AG04450 (cell line): Measurements from ENCODE around the gene CD44. TPM values are rescaled to one million over a fixed set of nuclear protein-coding genes. Genes with fewer than 3 reads are reported as not detected.

Source experiments
- CTCF ChIA-PET: fragments of 300-600, 350-600 bp; formaldehyde crosslinking; extraction: SDS; loops from one replicate; lab custom pipeline; 2022; ENCODE audit warnings: antibody characterized with exemption, inconsistent platforms; lab: Charles Lee
- POLR2A ChIA-PET: fragments of 350-600 bp; formaldehyde crosslinking; extraction: SDS; loops from one replicate; lab custom pipeline; 2021; ENCODE audit warnings: antibody characterized with exemption, inconsistent platforms; lab: Yijun Ruan, JAX
- DNase-seq: peaks from one replicate; pipeline ENCODE4 v3.0.0-alpha.2; 2011; ENCODE audit warnings: low read depth, low spot score
- H3K27ac ChIP-seq: one replicate; pipeline ENCODE4 v1.5.1; 2012; ENCODE audit warnings: low read depth, low read length, control low read depth
- H3K27me3 ChIP-seq: one replicate; pipeline ENCODE4 v1.6.0; 2012; ENCODE audit warnings: low read length; ENCODE audit not compliant: control insufficient read depth, insufficient read depth
- H3K4me3 ChIP-seq: 2 replicates; pipeline ENCODE4 v1.5.1; 2011; ENCODE audit warnings: mild to moderate bottlenecking, low read depth, low read length, control low read depth
- H3K9me3 ChIP-seq: 2 replicates; pipeline ENCODE4 v1.5.1; 2012; ENCODE audit warnings: low read length; ENCODE audit not compliant: control insufficient read depth, insufficient read depth
- polyA plus RNA-seq: library from polyadenylated mRNA; depleted of rRNA; stranded (reverse); fragments of >200 nt; gene quantifications from 2 replicates; pipeline ENCODE4 v1.2.3, GENCODE V29; 2011
- TF ChIP-seq, protein P1 (sequence below): IDR thresholded peaks from 2 replicates; pipeline ENCODE4 v1.5.1; 2011; ENCODE audit warnings: low read depth, low read length, control low read depth, inconsistent platforms

The CD44 gene
- polyA plus RNA-seq, 1 experiment = 1,817 TPM

GRCh38 chr11:35237860-35238715 lies 99.1 kb downstream of the CD44 start:
- H3K9me3 ChIP-seq = peaks cover 3% of the 10 kb centered on the region; the same call in 1 of the 2 replicates
- no peak overlapping the region for H3K27ac ChIP-seq
- H3K4me3 ChIP-seq = no peak overlapping the region
- TF ChIP-seq, protein P1, sequence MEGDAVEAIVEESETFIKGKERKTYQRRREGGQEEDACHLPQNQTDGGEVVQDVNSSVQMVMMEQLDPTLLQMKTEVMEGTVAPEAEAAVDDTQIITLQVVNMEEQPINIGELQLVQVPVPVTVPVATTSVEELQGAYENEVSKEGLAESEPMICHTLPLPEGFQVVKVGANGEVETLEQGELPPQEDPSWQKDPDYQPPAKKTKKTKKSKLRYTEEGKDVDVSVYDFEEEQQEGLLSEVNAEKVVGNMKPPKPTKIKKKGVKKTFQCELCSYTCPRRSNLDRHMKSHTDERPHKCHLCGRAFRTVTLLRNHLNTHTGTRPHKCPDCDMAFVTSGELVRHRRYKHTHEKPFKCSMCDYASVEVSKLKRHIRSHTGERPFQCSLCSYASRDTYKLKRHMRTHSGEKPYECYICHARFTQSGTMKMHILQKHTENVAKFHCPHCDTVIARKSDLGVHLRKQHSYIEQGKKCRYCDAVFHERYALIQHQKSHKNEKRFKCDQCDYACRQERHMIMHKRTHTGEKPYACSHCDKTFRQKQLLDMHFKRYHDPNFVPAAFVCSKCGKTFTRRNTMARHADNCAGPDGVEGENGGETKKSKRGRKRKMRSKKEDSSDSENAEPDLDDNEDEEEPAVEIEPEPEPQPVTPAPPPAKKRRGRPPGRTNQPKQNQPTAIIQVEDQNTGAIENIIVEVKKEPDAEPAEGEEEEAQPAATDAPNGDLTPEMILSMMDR = peak; percentile 57
- DNase-seq = no peak
- no peaks in the 10 kb centered on the region for H3K27me3 ChIP-seq
- ChIA-PET POLR2A (no interaction called here), CTCF (interaction anchor here (0.8 to 1.2 kb wide), 4 partner anchors 20 to 725 kb away, joined by 3 to 4 read pairs (median 3); no protein-coding TSS in a partner anchor)

GRCh38 chr11:35238882-35239281 lies 99.9 kb downstream of the CD44 start:
- Histone ChIP-seq H3K27ac (no peak overlapping the region), H3K27me3 (no peaks in the 10 kb centered on the region), H3K9me3 (no peaks in the 10 kb centered on the region), H3K4me3 (no peak overlapping the region)
- DNase-seq = no peak
- ChIA-PET CTCF (interaction anchor here (0.6 to 0.9 kb wide), 2 partner anchors 153 to 219 kb away, joined by 3 read pairs; no protein-coding TSS in a partner anchor), POLR2A (no interaction called here)
- TF ChIP-seq, protein P1 = no peak

- TF ChIP-seq, protein P1 = no peak
- H3K4me3 ChIP-seq = no peak overlapping the region
- H3K27me3 ChIP-seq = no peaks in the 10 kb centered on the region
- POLR2A ChIA-PET = no interaction called here
- H3K9me3 ChIP-seq = no peaks in the 10 kb centered on the region
- no peak for DNase-seq
- H3K27ac ChIP-seq = no peak overlapping the region
- CTCF ChIA-PET = interaction anchor here (0.9 kb wide), 1 partner anchor 152 kb away, joined by 3 read pairs; no protein-coding TSS in a partner anchor
Measured at GRCh38 chr11:35239471-35240075, 100.6 kb downstream of the CD44 start.

- CTCF ChIA-PET = interaction anchor here (0.7 kb wide), 3 partner anchors 98 to 243 kb away, joined by 3 to 9 read pairs (median 4); no protein-coding TSS in a partner anchor
- Histone ChIP-seq H3K9me3 (no peaks in the 10 kb centered on the region; the same call in 1 of the 2 replicates), H3K27me3 (no peaks in the 10 kb centered on the region), H3K4me3 (no peak overlapping the region), H3K27ac (no peak overlapping the region)
- TF ChIP-seq, protein P1 = no peak
- DNase-seq = no peak
- POLR2A ChIA-PET = interaction anchor here (1.2 kb wide), 1 partner anchor 50 kb away, joined by 3 read pairs; no protein-coding TSS in a partner anchor
Measured at GRCh38 chr11:35241083-35241482, 102.1 kb downstream of the CD44 start.
